NCI-H1092 treated with DMSO at 0.1 percent for 48 hours (cell line): ENCODE measurements around the gene ALX4.

Source experiments
- DNase-seq: peaks from one replicate; lab custom pipeline; 2025; lab: John Stamatoyannopoulos, UW

ALX4 gene

GRCh38 chr11:44267750-44268613 is 42.0 kb downstream of the ALX4 start:
- DNase-seq, result no peak

- no peak for DNase-seq
These were observed 42.8 kb downstream of the ALX4 start for GRCh38 chr11:44267006-44267749.

- DNase-seq, result no peak
These were observed 43.7 kb downstream of the ALX4 start for GRCh38 chr11:44266056-44266780.

GRCh38 chr11:44264761-44265160 is 45.2 kb downstream of the ALX4 start:
- DNase-seq, result no peak

GRCh38 chr11:44264438-44264749 is 45.5 kb downstream of the ALX4 start:
- DNase-seq, result no peak

GRCh38 chr11:44263738-44264437 is 46.1 kb downstream of the ALX4 start:
- DNase-seq, result no peak

GRCh38 chr11:44261800-44262591 is 47.9 kb downstream of the ALX4 start:
- DNase-seq, result no peak

GRCh38 chr11:44260081-44260480 is 49.9 kb downstream of the ALX4 start:
- no peak for DNase-seq

GRCh38 chr11:44258839-44259420 is 51.0 kb downstream of the ALX4 start:
- DNase-seq, result no peak

GRCh38 chr11:44258190-44258489 is 51.8 kb downstream of the ALX4 start:
- no peak for DNase-seq

- no peak for DNase-seq
These were observed 52.4 kb downstream of the ALX4 start for GRCh38 chr11:44257338-44258189.

- no peak for DNase-seq
These were observed 53.2 kb downstream of the ALX4 start for GRCh38 chr11:44256673-44257291.

GRCh38 chr11:44255406-44256071 is 54.4 kb downstream of the ALX4 start:
- no peak for DNase-seq

- no peak for DNase-seq
These were observed 56.8 kb downstream of the ALX4 start for GRCh38 chr11:44252999-44253602.

GRCh38 chr11:44250421-44250820 is 59.5 kb downstream of the ALX4 start:
- no peak for DNase-seq

- DNase-seq, result no peak
These were observed 61.8 kb downstream of the ALX4 start for GRCh38 chr11:44248109-44248508.

GRCh38 chr11:44247508-44247907 is 62.4 kb downstream of the ALX4 start:
- DNase-seq, result no peak

- no peak for DNase-seq
These were observed 63.2 kb downstream of the ALX4 start for GRCh38 chr11:44246726-44247125.
